ENCODE data around the gene TMEM132C. TPM values are rescaled to one million over a fixed set of nuclear protein-coding genes. Genes with fewer than 3 reads are reported as not detected.

TMEM132C gene
- total RNA-seq, 4 donors from 2014 or later = 0.13 to 7.6 (median 0.37) TPM

DNA sequence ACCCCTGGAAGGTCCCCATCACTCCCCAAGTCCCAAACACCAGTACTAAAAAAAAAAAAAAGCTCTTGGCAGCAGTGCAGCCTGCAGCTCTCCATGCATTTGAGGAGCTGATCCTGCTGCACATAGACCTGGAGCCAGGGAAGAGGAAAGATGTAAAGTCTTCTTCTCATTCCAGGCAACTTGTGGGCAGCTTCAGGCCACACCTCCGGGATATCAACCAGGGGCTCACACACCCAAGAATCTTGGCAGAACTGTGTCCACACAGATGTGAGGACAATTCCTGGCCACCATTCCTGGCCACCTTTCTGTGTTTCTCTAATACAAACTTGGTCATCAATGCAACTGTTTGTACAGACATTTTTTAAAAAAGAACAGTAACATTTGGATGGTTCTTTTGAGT lies 72.7 kb downstream of the TMEM132C start:
- no peaks in the 10 kb centered on the region for H3K27me3 ChIP-seq
- no peaks in the 10 kb centered on the region for H3K9me3 ChIP-seq
- H3K36me3 ChIP-seq = no peaks in the 10 kb centered on the region
- H3K4me3 ChIP-seq = no peak overlapping the region
- H3K4me1 ChIP-seq = peaks cover 0 to 29% (median 0%) of the 10 kb centered on the region in 3 donors
- TF ChIP-seq, protein P1, sequence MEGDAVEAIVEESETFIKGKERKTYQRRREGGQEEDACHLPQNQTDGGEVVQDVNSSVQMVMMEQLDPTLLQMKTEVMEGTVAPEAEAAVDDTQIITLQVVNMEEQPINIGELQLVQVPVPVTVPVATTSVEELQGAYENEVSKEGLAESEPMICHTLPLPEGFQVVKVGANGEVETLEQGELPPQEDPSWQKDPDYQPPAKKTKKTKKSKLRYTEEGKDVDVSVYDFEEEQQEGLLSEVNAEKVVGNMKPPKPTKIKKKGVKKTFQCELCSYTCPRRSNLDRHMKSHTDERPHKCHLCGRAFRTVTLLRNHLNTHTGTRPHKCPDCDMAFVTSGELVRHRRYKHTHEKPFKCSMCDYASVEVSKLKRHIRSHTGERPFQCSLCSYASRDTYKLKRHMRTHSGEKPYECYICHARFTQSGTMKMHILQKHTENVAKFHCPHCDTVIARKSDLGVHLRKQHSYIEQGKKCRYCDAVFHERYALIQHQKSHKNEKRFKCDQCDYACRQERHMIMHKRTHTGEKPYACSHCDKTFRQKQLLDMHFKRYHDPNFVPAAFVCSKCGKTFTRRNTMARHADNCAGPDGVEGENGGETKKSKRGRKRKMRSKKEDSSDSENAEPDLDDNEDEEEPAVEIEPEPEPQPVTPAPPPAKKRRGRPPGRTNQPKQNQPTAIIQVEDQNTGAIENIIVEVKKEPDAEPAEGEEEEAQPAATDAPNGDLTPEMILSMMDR (IDR thresholded peaks at IDR 0.05) = no peak
- no peak for TF ChIP-seq POLR2A (IDR thresholded peaks at IDR 0.05)
- intact Hi-C loops (cut with DNase I) = no loop called here
- 20 to 56% methylated on average over 1 of the region's 1 CpG for WGBS, 2 donors
- peak overlapping the region in 1 of 4 donors; percentile 57 for H3K27ac ChIP-seq
- DNase-seq = no peak

DNA sequence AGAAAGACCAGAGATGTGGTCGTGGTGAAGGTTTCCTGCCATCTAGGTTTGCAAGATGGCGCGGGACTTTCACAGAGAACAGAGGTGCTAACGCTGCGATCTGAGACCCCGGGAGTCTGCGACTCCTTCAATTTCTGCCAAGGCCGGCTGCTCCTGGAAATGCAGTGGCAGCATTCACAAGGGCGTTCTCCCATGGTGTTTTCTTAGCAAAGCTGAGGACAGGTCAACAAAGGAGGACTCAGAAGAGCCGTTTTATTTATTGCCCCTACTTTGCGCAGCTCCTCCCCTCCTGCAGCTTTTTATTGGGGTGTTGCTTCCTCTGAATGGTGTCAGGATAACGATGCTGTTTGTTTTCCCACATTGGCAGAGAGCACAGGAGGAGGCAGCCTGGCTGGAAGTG lies 86.3 kb downstream of the TMEM132C start:
- WGBS, 2 donors = 33 to 52% methylated on average over 11 of the region's 12 CpGs

DNA sequence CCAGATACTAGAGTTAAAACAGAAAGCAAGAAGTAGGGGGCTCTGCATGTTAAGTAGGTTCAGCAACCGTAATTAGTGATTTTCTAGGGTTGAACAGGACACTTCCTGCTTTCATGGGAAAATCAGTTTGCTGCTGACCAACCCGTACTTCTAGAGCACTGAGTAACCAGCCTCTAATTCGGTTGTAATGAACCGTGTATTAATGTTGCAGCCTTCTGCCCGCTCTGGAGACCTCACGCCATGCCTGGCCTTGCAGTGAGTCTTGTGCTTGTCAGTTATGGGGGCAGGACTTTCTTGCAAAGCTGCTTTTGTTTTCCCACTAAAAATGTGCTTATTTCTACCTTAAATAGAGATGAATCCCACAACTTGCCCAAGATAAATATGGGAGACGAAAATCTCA lies 89.6 kb downstream of the TMEM132C start:
- H3K36me3 ChIP-seq = no peaks in the 10 kb centered on the region
- H3K4me1 ChIP-seq = no peaks in the 10 kb centered on the region
- TF ChIP-seq, protein P1 (IDR thresholded peaks at IDR 0.05) = no peak
- TF ChIP-seq POLR2A (IDR thresholded peaks at IDR 0.05) = no peak
- no peak overlapping the region for H3K27ac ChIP-seq
- no peak overlapping the region for H3K4me3 ChIP-seq
- H3K27me3 ChIP-seq = no peaks in the 10 kb centered on the region
- 70 to 74% methylated on average over 7 of the region's 7 CpGs for WGBS, 2 donors
- DNase-seq = no peak
- intact Hi-C loops (cut with DNase I) = no loop called here
- H3K9me3 ChIP-seq = peaks cover 0 to 4% (median 3%) of the 10 kb centered on the region in 3 donors

More for the DNA sequence above, 86.3 kb downstream of the TMEM132C start:
- intact Hi-C loops (cut with DNase I) = no loop called here
- no peak for TF ChIP-seq POLR2A (IDR thresholded peaks at IDR 0.05)
- TF ChIP-seq, protein P1 (IDR thresholded peaks at IDR 0.05) = no peak
- no peak overlapping the region for H3K4me3 ChIP-seq
- no peaks in the 10 kb centered on the region for H3K36me3 ChIP-seq
- H3K27ac ChIP-seq = no peak overlapping the region
- H3K4me1 ChIP-seq = no peaks in the 10 kb centered on the region
- H3K9me3 ChIP-seq = peaks cover 0 to 13% (median 3%) of the 10 kb centered on the region in 3 donors
- DNase-seq = no peak
- no peaks in the 10 kb centered on the region for H3K27me3 ChIP-seq

DNA sequence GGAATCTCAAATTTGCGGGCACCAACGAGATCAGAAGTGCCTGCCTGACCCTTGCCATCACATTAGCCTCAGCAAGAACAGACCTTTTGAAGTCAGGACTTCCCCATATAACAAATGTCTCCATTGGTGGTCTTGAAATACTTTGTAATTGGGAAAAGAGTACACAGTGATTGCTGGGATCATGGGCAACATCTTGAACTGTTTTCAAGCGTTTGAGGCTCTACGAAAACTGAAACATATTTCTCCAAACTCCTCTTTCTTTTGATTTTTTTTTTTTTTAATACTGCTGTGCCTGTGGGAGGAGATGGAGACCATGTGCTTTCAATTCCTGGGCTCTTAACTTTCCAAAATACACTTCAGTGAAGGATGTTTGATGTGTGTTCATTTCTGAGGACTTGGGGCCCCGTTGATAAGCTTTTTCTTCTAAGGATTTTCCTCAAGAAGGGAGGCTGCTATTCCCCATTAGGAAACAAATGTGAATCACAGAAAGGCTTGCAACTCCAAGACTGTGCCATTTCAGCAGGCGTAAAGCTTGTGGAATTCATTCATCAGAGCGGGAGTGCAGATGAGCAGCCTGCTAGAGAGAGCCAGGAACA lies 94.5 kb downstream of the TMEM132C start:
- Histone ChIP-seq H3K4me3 (no peak overlapping the region), H3K36me3 (no peaks in the 10 kb centered on the region), H3K9me3 (no peaks in the 10 kb centered on the region), H3K27ac (no peak overlapping the region), H3K27me3 (peaks cover 0 to 14% (median 0%) of the 10 kb centered on the region in 4 donors), H3K4me1 (peaks cover 0 to 11% (median 0%) of the 10 kb centered on the region in 3 donors)
- TF ChIP-seq POLR2A (IDR thresholded peaks at IDR 0.05) = no peak
- TF ChIP-seq, protein P1 (IDR thresholded peaks at IDR 0.05) = no peak
- DNase-seq = no peak
- intact Hi-C loops (cut with DNase I) = no loop called here
- 44 to 53% methylated on average over 7 of the region's 7 CpGs for WGBS, 2 donors

DNA sequence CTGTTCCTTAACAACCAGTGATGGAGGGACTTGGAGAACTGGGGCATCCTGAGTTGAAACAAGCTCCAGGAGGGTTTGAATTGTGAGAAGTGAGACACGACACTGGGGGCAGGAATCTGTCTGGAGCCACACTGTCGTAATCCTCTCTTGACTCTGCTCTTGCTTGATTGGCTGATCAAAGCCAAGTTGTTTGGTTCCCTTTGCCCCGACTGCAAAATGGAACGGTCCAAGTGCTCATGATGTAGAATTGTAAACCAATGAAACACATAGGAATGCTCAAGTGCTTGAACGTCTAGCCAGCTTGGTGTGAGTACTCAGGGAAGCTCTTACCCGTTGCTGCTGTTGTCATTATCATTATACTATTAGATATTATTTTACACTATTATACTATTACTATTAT lies 98.1 kb downstream of the TMEM132C start:
- TF ChIP-seq POLR2A (IDR thresholded peaks at IDR 0.05) = no peak
- TF ChIP-seq, protein P1 (IDR thresholded peaks at IDR 0.05) = no peak
- Histone ChIP-seq H3K4me1 (peaks cover 0 to 11% (median 0%) of the 10 kb centered on the region in 3 donors), H3K9me3 (no peaks in the 10 kb centered on the region), H3K27ac (no peak overlapping the region), H3K36me3 (no peaks in the 10 kb centered on the region), H3K4me3 (peak overlapping the region in 1 of 4 donors; percentile 27), H3K27me3 (peaks cover 0 to 14% (median 0%) of the 10 kb centered on the region in 4 donors)
- WGBS, 2 donors = 41 to 47% methylated on average over 6 of the region's 6 CpGs
- intact Hi-C loops (cut with DNase I) = no loop called here
- no peak for DNase-seq

All from esophagus squamous epithelium (tissue), 5 donors.